HepG2 (cell line): Measurements from ENCODE around the gene CAPN9.
A peak's percentile ranks its signal among the peaks of the same experiment; 100 is the strongest.

Experiments used
- ATF3 ChIP-seq: sonication (generic); formaldehyde crosslinking; IDR thresholded peaks from 2 replicates; pipeline ENCODE4 v1.4.0; 2020; ENCODE audit warnings: missing genetic modification reagents
- FOXM1 ChIP-seq: sonication (generic); formaldehyde crosslinking; IDR thresholded peaks from 2 replicates; pipeline ENCODE4 v1.5.0; 2020; ENCODE audit warnings: missing genetic modification reagents
- FOXP1 ChIP-seq, 2 experiments: fragments of 450-650 bp in 1 of 2; IDR thresholded peaks; 2 replicates each; pipeline ENCODE4 v1.6.1; 2017 to 2018; ENCODE audit warnings: antibody characterized with exemption in 1 of 2
- MED8 ChIP-seq: sonication (generic); formaldehyde crosslinking; IDR thresholded peaks from 2 replicates; pipeline ENCODE4 v1.8.1; 2023; ENCODE audit warnings: mild to moderate bottlenecking, missing genetic modification reagents; ENCODE audit not compliant: insufficient replicate concordance
- MIER3 ChIP-seq: IDR thresholded peaks from 2 replicates; pipeline ENCODE4 v1.6.1; 2016; ENCODE audit warnings: missing compliant biosample characterization, borderline replicate concordance
- NAIF1 ChIP-seq: sonication (generic); formaldehyde crosslinking; IDR thresholded peaks from 2 replicates; pipeline ENCODE4 v1.5.0; 2020; ENCODE audit warnings: mild to moderate bottlenecking, missing genetic modification reagents, borderline replicate concordance
- NFATC3 ChIP-seq: sonication (generic); formaldehyde crosslinking; IDR thresholded peaks from 2 replicates; pipeline ENCODE4 v1.5.1; 2020; ENCODE audit warnings: mild to moderate bottlenecking, missing genetic modification reagents
- POLR2A ChIP-seq, 2 experiments: IDR thresholded peaks; 2 replicates each; pipeline ENCODE4 v1.6.1; 2011; ENCODE audit warnings: low read depth in 2 of 2, low read length in 2 of 2, mild to moderate bottlenecking in 1 of 2, moderate library complexity in 1 of 2; ENCODE audit not compliant: insufficient read depth in 1 of 2
- SSRP1 ChIP-seq: IDR thresholded peaks from 2 replicates; pipeline ENCODE4 v1.6.1; 2016; ENCODE audit warnings: control low read depth
- ZFX ChIP-seq: sonication (generic); formaldehyde crosslinking; IDR thresholded peaks from 2 replicates; pipeline ENCODE4 v1.4.0; 2020; ENCODE audit warnings: mild to moderate bottlenecking, low read depth, missing genetic modification reagents, moderate library complexity
- ZNF235 ChIP-seq: sonication (generic); formaldehyde crosslinking; IDR thresholded peaks from 2 replicates; pipeline ENCODE4 v1.8.1; 2023; ENCODE audit warnings: mild to moderate bottlenecking, missing genetic modification reagents, borderline replicate concordance
- ZNF530 ChIP-seq: sonication (generic); formaldehyde crosslinking; IDR thresholded peaks from 2 replicates; pipeline ENCODE4 v1.5.0; 2020; ENCODE audit warnings: low read depth, mild to moderate bottlenecking, missing genetic modification reagents
- ZNF720 ChIP-seq: sonication (generic); formaldehyde crosslinking; IDR thresholded peaks from 2 replicates; pipeline ENCODE4 v1.4.0; 2020; ENCODE audit warnings: missing genetic modification reagents

GRCh38 chr1:230708631-230709580 lies 38.3 kb upstream of the CAPN9 start:
- peak; percentile 86 for TF ChIP-seq MED8 (CRISPR knock-in tag)
- no peak for TF ChIP-seq NFATC3 (CRISPR knock-in tag)
- TF ChIP-seq POLR2A (IDR thresholded peaks at IDR 0.05; ENCODE audit: insufficient read depth in 1 of 2, low read depth in 2 of 2, low read length in 2 of 2) = peak in 1 of 2 experiments; percentile 37; a peak in 1 of 4 replicates
- no peak for TF ChIP-seq ZNF720 (CRISPR knock-in tag)
- no peak for TF ChIP-seq NAIF1 (CRISPR knock-in tag)
- TF ChIP-seq MIER3 (CRISPR knock-in tag) = peak; percentile 92; the same call in 1 of the 2 replicates
- no peak for TF ChIP-seq FOXP1 (IDR thresholded peaks at IDR 0.05)
- peak; percentile 83 for TF ChIP-seq FOXP1 (CRISPR knock-in tag; IDR thresholded peaks at IDR 0.05)
- 0 out of 2 replicates have a peak, but pooled peaks have one; percentile 78 for TF ChIP-seq ZNF235 (CRISPR knock-in tag)
- TF ChIP-seq SSRP1 (CRISPR knock-in tag) = no peak
- TF ChIP-seq ZFX = peak; percentile 85
- peak; percentile 55; the same call in 1 of the 2 replicates for TF ChIP-seq ZNF530 (CRISPR knock-in tag)
- TF ChIP-seq ATF3 (CRISPR knock-in tag) = peak; percentile 81
- no peak for TF ChIP-seq FOXM1
